Progenitor cell of endocrine pancreas (in vitro differentiated cells): Measurements from ENCODE around the gene HS3ST3B1. TPM values are rescaled to one million over a fixed set of nuclear protein-coding genes. Genes with fewer than 3 reads are reported as not detected.

ENCODE experiments used
- DNase-seq: peaks from one replicate; pipeline ENCODE4 v3.0.0; 2021; ENCODE audit warnings: low spot score; ENCODE audit not compliant: unreplicated experiment
- H3K27ac Mint-ChIP-seq: 2 replicates; pipeline ENCODE4 v1.8.0; 2021; ENCODE audit warnings: mild to moderate bottlenecking, moderate library complexity, mixed read lengths
- H3K27me3 Mint-ChIP-seq: 2 replicates; pipeline ENCODE4 v1.8.0; 2021; ENCODE audit warnings: mixed read lengths
- H3K36me3 Mint-ChIP-seq: 2 replicates; pipeline ENCODE4 v1.8.0; 2022; ENCODE audit warnings: mixed read lengths; ENCODE audit not compliant: insufficient read depth
- H3K4me1 Mint-ChIP-seq: 2 replicates; pipeline ENCODE4 v1.8.0; 2021; ENCODE audit warnings: low read depth, mixed read lengths
- H3K4me3 Mint-ChIP-seq: 2 replicates; pipeline ENCODE4 v1.8.0; 2021; ENCODE audit warnings: low read depth, mild to moderate bottlenecking, moderate library complexity, mixed read lengths
- H3K9me3 Mint-ChIP-seq: 2 replicates; pipeline ENCODE4 v1.8.0; 2021; ENCODE audit warnings: low read depth, mixed read lengths
- CTCF ChIP-seq: fragments of 200-600 bp; sonication (generic); IDR thresholded peaks from one replicate; pipeline ENCODE4 v1.5.0; 2021; ENCODE audit warnings: antibody characterized with exemption, mild to moderate bottlenecking; ENCODE audit not compliant: unreplicated experiment
- total RNA-seq: library from RNA; stranded (reverse); gene quantifications from 2 replicates; pipeline ENCODE4 v1.2.1, GENCODE V29; 2021

HS3ST3B1 gene
- total RNA-seq, 1 donor from 2014 or later = 16.7 TPM

GRCh38 chr17:14376666-14377065 lies 75.8 kb downstream of the HS3ST3B1 start:
- H3K27ac Mint-ChIP-seq = no peak overlapping the region
- no peaks in the 10 kb centered on the region for H3K9me3 Mint-ChIP-seq
- DNase-seq = no peak
- no peak for TF ChIP-seq CTCF
- H3K4me1 Mint-ChIP-seq = peaks cover 27% of the 10 kb centered on the region
- no peaks in the 10 kb centered on the region for H3K36me3 Mint-ChIP-seq
- no peak overlapping the region for H3K4me3 Mint-ChIP-seq
- H3K27me3 Mint-ChIP-seq = peaks cover 21% of the 10 kb centered on the region

DNA sequence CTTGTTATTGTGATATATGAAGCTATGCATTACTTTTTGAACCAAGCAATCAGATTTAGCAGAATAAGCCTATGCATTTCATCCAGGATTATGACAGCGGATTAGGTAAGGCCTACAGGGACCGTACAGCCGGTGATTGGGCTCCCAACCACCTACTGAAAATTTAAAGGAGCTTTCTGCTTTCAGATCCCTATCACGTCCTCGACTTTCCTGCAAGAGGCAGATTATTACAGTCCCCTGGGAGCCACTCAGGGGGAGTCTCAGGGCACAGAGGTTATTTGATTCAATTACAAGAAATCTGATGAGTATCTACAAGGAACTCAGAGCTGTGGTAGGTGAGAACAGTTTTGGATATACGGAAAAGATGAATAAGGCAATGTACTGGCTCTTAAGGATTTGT lies 80.7 kb downstream of the HS3ST3B1 start:
- Mint-ChIP-seq H3K27me3 (peaks cover 14% of the 10 kb centered on the region), H3K4me3 (no peak overlapping the region), H3K4me1 (no peaks in the 10 kb centered on the region), H3K36me3 (no peaks in the 10 kb centered on the region), H3K27ac (no peak overlapping the region), H3K9me3 (no peaks in the 10 kb centered on the region)
- no peak for TF ChIP-seq CTCF
- no peak for DNase-seq

DNA sequence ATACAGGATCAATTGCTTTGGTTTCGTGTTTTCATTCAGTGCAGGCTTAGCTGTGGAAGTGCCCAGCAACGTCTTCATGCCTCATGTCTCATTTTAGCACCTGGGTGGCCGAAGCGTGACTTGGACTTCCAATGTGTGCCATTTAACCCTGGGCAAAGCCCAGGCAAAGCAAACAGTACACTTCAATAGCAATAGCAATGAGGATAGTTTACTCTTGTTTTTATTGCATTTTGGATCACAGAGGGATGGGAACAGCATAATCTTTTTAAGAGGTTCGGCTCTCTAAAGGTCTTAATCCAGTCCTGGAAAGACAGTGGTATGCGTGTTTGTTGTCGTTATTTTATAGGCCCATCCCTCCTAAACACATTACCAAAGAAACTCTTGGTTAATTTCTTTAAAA lies 86.2 kb downstream of the HS3ST3B1 start:
- no peaks in the 10 kb centered on the region for H3K27me3 Mint-ChIP-seq
- no peak for TF ChIP-seq CTCF
- no peaks in the 10 kb centered on the region for H3K36me3 Mint-ChIP-seq
- DNase-seq = no peak
- H3K9me3 Mint-ChIP-seq = peaks cover 7% of the 10 kb centered on the region
- H3K4me1 Mint-ChIP-seq = no peaks in the 10 kb centered on the region
- H3K4me3 Mint-ChIP-seq = no peak overlapping the region
- H3K27ac Mint-ChIP-seq = no peak overlapping the region

DNA sequence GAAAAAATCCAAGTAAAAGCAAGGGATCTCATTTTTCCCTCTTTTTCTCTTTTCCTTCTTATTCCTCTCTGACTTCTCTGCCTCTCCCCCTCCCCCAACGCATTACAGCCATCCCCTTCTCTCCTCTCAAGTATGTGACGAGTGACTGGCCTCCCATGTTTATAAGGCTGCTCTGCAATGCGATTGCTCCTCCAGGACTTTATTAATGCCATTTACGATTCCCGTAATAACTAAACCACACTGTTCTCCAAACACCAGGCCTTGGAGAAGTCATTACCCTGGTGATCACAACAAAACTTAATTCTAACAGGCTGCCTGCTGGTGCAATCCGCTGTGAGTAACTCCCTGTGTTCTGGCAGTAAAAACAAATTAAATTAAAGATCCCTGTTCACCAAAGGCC lies 88.8 kb downstream of the HS3ST3B1 start:
- Mint-ChIP-seq H3K9me3 (peaks cover 7% of the 10 kb centered on the region), H3K27me3 (no peaks in the 10 kb centered on the region), H3K4me3 (no peak overlapping the region), H3K36me3 (no peaks in the 10 kb centered on the region), H3K4me1 (peaks cover 5% of the 10 kb centered on the region), H3K27ac (no peak overlapping the region)
- no peak for TF ChIP-seq CTCF
- no peak for DNase-seq

DNA sequence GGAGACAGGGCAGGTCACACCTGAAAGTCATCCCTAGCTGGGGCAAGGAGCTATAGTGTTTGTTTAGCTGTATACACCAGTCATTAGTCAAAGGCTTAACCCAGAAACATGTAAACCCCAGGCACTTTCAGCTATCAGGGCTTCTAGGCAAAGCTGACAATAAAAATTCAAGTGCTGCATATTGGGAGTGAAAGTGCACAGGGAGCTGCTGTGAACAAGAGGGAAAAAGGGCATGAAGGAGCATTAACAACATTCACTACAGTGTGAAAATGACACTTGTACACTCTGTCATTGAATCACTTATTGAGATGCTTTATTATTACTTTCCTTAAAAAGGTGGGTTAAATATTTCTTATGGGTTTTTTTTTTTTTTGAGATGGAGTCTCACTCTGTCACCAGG lies 92.8 kb downstream of the HS3ST3B1 start:
- Mint-ChIP-seq H3K36me3 (no peaks in the 10 kb centered on the region), H3K4me1 (peaks cover 5% of the 10 kb centered on the region), H3K4me3 (no peak overlapping the region), H3K27ac (no peak overlapping the region), H3K9me3 (peaks cover 7% of the 10 kb centered on the region), H3K27me3 (peaks cover 4% of the 10 kb centered on the region)
- TF ChIP-seq CTCF = no peak
- no peak for DNase-seq

- no peak for TF ChIP-seq CTCF
- Mint-ChIP-seq H3K27ac (no peak overlapping the region), H3K4me3 (no peak overlapping the region), H3K4me1 (peaks cover 5% of the 10 kb centered on the region), H3K36me3 (no peaks in the 10 kb centered on the region), H3K27me3 (peaks cover 4% of the 10 kb centered on the region), H3K9me3 (peaks cover 13% of the 10 kb centered on the region)
- DNase-seq = no peak
Observed at GRCh38 chr17:14395255-14395654, 94.4 kb downstream of the HS3ST3B1 start.
